HS-27A (cell line): ENCODE data around the gene EYA2.

Source experiments
- DNase-seq: peaks from one replicate; pipeline ENCODE4 v3.0.0-alpha.2; 2012; ENCODE audit warnings: low read depth, missing footprints

The EYA2 gene

GRCh38 chr20:47141941-47142773 lies 247.5 kb downstream of the EYA2 start:
- no peak for DNase-seq

- no peak for DNase-seq
Observed at GRCh38 chr20:47142774-47143170, 248.1 kb downstream of the EYA2 start.

- DNase-seq: no peak
Observed at GRCh38 chr20:47143657-47144056, 249.0 kb downstream of the EYA2 start.

GRCh38 chr20:47144463-47144862 lies 249.8 kb downstream of the EYA2 start:
- DNase-seq: no peak

- peak; percentile 74 for DNase-seq
Observed at GRCh38 chr20:47146686-47147085, 252.0 kb downstream of the EYA2 start.

- no peak for DNase-seq
Observed at GRCh38 chr20:47148059-47148458, 253.4 kb downstream of the EYA2 start.

- DNase-seq: no peak
Observed at GRCh38 chr20:47149939-47150338, 255.3 kb downstream of the EYA2 start.

GRCh38 chr20:47150403-47151152 lies 255.9 kb downstream of the EYA2 start:
- peak; percentile 41 for DNase-seq

GRCh38 chr20:47152068-47152467 lies 257.4 kb downstream of the EYA2 start:
- no peak for DNase-seq

GRCh38 chr20:47154089-47154488 lies 259.4 kb downstream of the EYA2 start:
- no peak for DNase-seq

- DNase-seq: no peak
Observed at GRCh38 chr20:47156301-47157137, 261.9 kb downstream of the EYA2 start.

- DNase-seq: no peak
Observed at GRCh38 chr20:47159166-47159565, 264.5 kb downstream of the EYA2 start.

- DNase-seq: no peak
Observed at GRCh38 chr20:47160240-47160639, 265.6 kb downstream of the EYA2 start.

- no peak for DNase-seq
Observed at GRCh38 chr20:47160992-47161391, 266.3 kb downstream of the EYA2 start.

- no peak for DNase-seq
Observed at GRCh38 chr20:47161411-47161810, 266.8 kb downstream of the EYA2 start.

- DNase-seq: no peak
Observed at GRCh38 chr20:47164140-47164539, 269.5 kb downstream of the EYA2 start.

GRCh38 chr20:47165376-47165865 lies 270.8 kb downstream of the EYA2 start:
- no peak for DNase-seq

GRCh38 chr20:47167846-47168245 lies 273.2 kb downstream of the EYA2 start:
- DNase-seq: no peak

- DNase-seq: no peak
Observed at GRCh38 chr20:47172579-47172978, 277.9 kb downstream of the EYA2 start.

GRCh38 chr20:47173596-47174216 lies 279.1 kb downstream of the EYA2 start:
- DNase-seq: no peak

GRCh38 chr20:47174456-47175243 lies 280.0 kb downstream of the EYA2 start:
- no peak for DNase-seq
